Measurements from ENCODE around the gene DPH7.
"Not testable (repeated sequence)": the region's sequence is repeated elsewhere in the genome, so short reads cannot be mapped to it uniquely, and the experiment has no call there.

DPH7 gene

GRCh38 chr9:137516144-137516917, 62.4 kb downstream of the DPH7 start:
- no peak for DNase-seq

DNA sequence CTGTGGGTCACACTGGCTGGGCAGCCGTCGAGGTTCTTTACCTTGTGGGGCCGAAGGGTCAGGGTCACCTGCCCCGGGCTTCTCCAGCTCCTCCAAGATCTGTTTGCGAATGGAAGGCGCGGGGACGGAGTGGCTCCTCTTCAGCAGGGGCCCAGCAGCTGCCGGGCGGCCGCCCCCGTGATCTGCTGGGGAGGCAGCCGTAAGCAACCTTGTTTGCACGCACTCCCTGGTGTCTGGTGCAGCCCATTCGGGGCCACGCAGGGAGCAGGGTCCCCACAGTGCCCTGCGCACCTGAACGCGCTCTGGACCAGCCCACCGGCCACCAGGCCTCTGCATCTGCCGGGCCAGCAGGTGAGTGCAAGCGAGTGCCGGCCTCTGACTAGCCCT, 63.4 kb downstream of the DPH7 start:
- no peak for DNase-seq

GRCh38 chr9:137514691-137515337, 63.9 kb downstream of the DPH7 start:
- DNase-seq, result no peak

GRCh38 chr9:137513801-137514570, 64.7 kb downstream of the DPH7 start:
- not testable (repeated sequence) for DNase-seq

- not testable (repeated sequence) for DNase-seq
Measured at GRCh38 chr9:137513136-137513535, 65.6 kb downstream of the DPH7 start.

DNA sequence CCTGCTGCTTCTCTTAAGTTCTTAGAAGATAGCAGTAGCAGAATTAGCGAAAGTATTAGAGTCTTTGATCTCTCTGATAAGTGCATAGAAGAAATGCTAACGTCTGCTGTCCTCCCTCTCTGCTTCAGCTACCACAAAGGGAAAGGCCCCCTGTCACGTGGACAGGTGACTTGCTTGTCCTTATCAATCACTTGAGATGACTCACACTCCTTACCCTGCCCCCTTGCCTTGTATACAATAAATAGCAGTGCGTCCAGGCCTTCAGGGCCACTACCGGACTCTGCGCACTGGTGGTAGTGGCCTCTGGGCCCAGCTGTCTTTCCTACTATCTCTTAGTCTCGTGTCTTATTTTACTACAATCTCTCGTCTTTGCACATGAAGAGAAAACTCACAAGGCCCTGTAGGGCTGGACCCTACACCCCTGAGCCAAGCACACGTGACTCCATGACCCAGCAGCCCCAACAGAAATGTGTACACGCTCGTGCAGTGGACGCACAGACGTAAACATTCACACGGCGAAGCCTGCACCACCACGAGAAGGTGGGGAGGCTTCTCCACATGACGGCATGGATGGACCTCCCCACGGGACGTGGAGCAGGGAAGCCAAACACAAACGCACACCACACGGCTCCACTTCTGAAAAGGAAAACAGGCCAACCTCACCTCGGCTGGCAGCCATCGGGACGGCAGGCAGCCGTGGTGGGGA, 66.8 kb downstream of the DPH7 start:
- DNase-seq, result no peak

GRCh38 chr9:137511126-137511525, 67.6 kb downstream of the DPH7 start:
- not testable (repeated sequence) for DNase-seq

DNA sequence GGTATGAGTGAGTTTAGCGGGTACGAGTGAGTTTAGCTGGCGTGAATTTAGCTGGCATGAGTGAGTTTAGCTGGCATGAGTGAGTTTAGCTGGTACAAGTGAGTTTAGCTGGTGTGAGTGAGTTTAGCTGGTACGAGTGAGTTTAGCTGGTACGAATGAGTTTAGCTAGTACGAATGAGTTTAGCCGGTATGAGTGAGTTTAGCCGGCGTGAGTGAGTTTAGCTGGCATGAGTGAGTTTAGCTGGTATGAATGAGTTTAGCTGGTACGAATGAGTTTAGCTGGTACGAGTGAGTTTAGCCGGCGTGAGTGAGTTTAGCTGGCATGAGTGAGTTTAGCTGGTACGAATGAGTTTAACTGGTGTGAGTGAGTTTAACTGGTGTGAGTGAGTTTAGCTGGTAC, 69.5 kb downstream of the DPH7 start:
- no peak for DNase-seq

GRCh38 chr9:137506702-137507171, 72.0 kb downstream of the DPH7 start:
- no peak for DNase-seq

GRCh38 chr9:137506274-137506673, 72.5 kb downstream of the DPH7 start:
- DNase-seq, result no peak

DNA sequence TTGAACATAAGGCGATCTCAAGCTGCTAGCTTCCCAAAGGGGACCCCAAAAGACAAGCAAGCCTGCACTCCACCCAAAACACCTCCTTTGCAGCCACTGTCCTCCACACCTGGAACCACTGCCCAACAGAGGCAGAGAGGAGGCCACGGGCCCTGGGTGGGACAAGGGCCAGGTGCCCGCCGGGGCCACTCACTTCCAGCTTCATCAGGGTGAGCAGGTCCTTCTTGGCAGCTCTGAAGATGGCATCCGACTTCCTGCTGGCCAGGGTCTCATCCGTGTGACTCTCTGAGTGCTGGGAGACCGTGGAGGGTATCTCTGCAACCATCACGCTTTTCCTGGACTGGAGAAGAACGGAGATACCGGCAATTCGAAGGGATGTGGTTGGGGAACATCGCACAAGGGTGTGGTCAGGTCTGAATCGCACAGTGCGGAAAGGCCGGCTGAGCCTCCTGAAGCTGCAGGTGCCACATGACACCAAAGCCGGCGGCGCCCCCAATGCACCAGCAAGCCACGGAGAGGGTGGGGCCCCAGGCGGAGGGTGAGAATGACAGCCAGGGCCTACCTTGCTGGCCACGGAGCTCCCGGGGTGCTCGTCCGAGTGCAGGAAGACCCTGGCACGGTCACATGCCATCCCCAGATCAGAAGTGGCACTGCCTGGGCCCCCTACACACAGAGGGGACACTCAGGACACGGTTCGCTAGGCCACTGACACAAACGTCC, 73.1 kb downstream of the DPH7 start:
- DNase-seq, result no peak
